SU-DHL-6 (cell line): ENCODE measurements around the gene URB2.

Experiments used
- CTCF ChIP-seq: fragments of 200-600 bp; sonication (generic); IDR thresholded peaks from one replicate; pipeline ENCODE4 v1.5.1; 2017; ENCODE audit warnings: antibody characterized with exemption, mild to moderate bottlenecking, low read length, moderate library complexity; ENCODE audit not compliant: insufficient read depth, poor library complexity, severe bottlenecking
- EZH2phosphoT487 ChIP-seq: fragments of 200-600 bp; sonication (generic), shearing (Covaris generic); conservative IDR thresholded peaks from 2 replicates; pipeline ENCODE4 v1.6.1; 2018; ENCODE audit warnings: mild to moderate bottlenecking, antibody characterized with exemption, low read length, moderate library complexity, mixed read lengths

DNA sequence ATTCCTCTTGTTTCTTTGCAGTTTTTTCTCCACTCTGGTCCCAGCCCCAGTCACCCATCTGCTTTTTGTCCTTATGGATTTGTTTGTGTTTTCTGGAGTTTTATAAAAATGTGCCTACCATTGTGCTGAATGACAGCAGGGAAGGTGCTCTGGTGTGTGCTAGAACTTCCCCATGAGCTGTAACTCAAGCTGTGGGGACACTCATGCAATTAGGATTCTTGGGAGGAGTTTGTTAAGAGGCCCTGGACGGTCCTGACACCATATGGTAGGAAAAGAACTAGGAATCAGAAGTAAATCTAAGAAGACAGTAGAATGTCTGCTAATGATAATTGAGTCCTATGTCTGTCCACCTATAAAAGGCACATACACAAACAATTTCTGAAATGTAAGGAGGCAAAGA, 27.4 kb downstream of the URB2 start:
- no peak for TF ChIP-seq CTCF
- TF ChIP-seq EZH2phosphoT487, result no peak
